CD4-positive, alpha-beta memory T cell (primary cell): ENCODE results near the gene B4GALT1. TPM values are rescaled to one million over a fixed set of nuclear protein-coding genes. Genes with fewer than 3 reads are reported as not detected.

Experiments used
- CTCF ChIA-PET: fragments of 350-600 bp; sonication (Branson Sonifier 250); formaldehyde crosslinking; loops from one replicate; lab custom pipeline; 2021; ENCODE audit warnings: inconsistent platforms; ENCODE audit not compliant: partially characterized antibody; lab: Charles Lee
- POLR2A ChIA-PET: fragments of 350-600 bp; sonication (Branson Sonifier 250); formaldehyde crosslinking; loops from one replicate; lab custom pipeline; 2021; ENCODE audit not compliant: partially characterized antibody; lab: Charles Lee
- DNase-seq, 5 donors: peaks; one replicate each; pipeline versions ENCODE4 v3.0.0 to v3.0.0-alpha.2; 2020 to 2022; ENCODE audit warnings: mixed read lengths in 1 of 5
- H3K27ac ChIP-seq: one replicate; pipeline ENCODE4 v1.7.0; 2013; ENCODE audit warnings: low read depth, low read length
- H3K27me3 ChIP-seq: 2 replicates; pipeline ENCODE4 v1.7.0; 2013; ENCODE audit warnings: mild to moderate bottlenecking, low read length, moderate library complexity; ENCODE audit not compliant: insufficient read depth
- H3K36me3 ChIP-seq: 2 replicates; pipeline ENCODE4 v1.7.0; 2013; ENCODE audit warnings: mild to moderate bottlenecking, low read length, moderate library complexity; ENCODE audit not compliant: insufficient read depth
- H3K4me1 ChIP-seq: 2 replicates; pipeline ENCODE4 v1.7.0; 2013; ENCODE audit warnings: mild to moderate bottlenecking, low read length, moderate library complexity; ENCODE audit not compliant: insufficient read depth
- H3K4me3 ChIP-seq, 2 donors: one replicate each; pipeline ENCODE4 v1.7.0; 2013; ENCODE audit warnings: low read length in 2 of 2, mild to moderate bottlenecking in 1 of 2
- H3K9me3 ChIP-seq, 2 donors: one replicate each; pipeline ENCODE4 v1.7.0; 2013; ENCODE audit warnings: low read length in 2 of 2, control low read depth in 1 of 2; ENCODE audit not compliant: control insufficient read depth in 1 of 2
- H3K27ac Mint-ChIP-seq, 7 donors: one replicate each; pipeline ENCODE4 v1.8.0; 2020 to 2021; ENCODE audit warnings: mixed read lengths in 7 of 7, mild to moderate bottlenecking in 6 of 7, inconsistent platforms in 3 of 7, moderate library complexity in 3 of 7
- H3K27me3 Mint-ChIP-seq, 2 donors: one replicate each; pipeline ENCODE4 v1.8.0; 2020 to 2021; ENCODE audit warnings: mixed read lengths in 2 of 2
- H3K36me3 Mint-ChIP-seq, 2 donors: one replicate each; pipeline ENCODE4 v1.8.0; 2020 to 2021; ENCODE audit warnings: mixed read lengths in 2 of 2, inconsistent platforms in 1 of 2, mild to moderate bottlenecking in 1 of 2
- H3K4me1 Mint-ChIP-seq, 4 donors: one replicate each; pipeline ENCODE4 v1.8.0; 2020 to 2021; ENCODE audit warnings: mixed read lengths in 4 of 4, mild to moderate bottlenecking in 1 of 4
- H3K4me3 Mint-ChIP-seq, 8 donors: one replicate each; pipeline ENCODE4 v1.8.0; 2020 to 2021; ENCODE audit warnings: mixed read lengths in 8 of 8, mild to moderate bottlenecking in 7 of 8, moderate library complexity in 6 of 8, inconsistent platforms in 3 of 8
- H3K9me3 Mint-ChIP-seq, 8 donors: one replicate each; pipeline ENCODE4 v1.8.0; 2020 to 2021; ENCODE audit warnings: mixed read lengths in 8 of 8, mild to moderate bottlenecking in 5 of 8, inconsistent platforms in 3 of 8, moderate library complexity in 1 of 8
- intact Hi-C: fragments of 100-400 bp; cut with micrococcal nuclease; formaldehyde crosslinking; loops from one replicate; pipeline ENCODE4 v1.15.1; 2023
- polyA plus RNA-seq, 2 donors: library from polyadenylated mRNA; unstranded; fragments of 300-500 nt; fragmentation: Illumina TruSeq; gene quantifications; one replicate each; pipeline ENCODE4 v1.2.3, GENCODE V29; 2021
- total RNA-seq, 2 experiments: library from RNA; stranded (reverse); gene quantifications; one replicate each; pipeline ENCODE4 v1.2.3, GENCODE V29; 2021

Gene B4GALT1
- total and polyA plus RNA-seq, 4 experiments from 2014 or later: 16.6 to 56.0 (median 43.1) TPM

DNA sequence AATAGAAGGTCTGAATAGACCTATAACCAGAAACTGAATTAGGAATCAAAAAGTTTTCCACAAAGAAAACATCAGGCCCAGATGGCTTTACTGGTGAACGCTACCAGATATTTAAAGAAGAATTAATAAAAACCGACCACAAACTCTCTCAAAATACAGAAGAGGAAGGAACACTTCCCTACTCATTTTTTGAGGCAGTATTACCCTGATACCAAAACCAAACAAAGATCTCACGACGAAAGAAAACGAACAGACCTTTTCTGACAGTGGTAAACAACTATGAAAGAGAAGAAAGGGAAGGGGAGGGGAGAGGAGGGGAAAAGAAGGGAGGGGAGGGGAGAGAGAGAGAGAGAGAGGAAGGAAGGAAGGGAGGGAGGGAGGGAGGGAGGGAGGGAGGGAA is 13.5 kb downstream of the B4GALT1 start:
- no peaks in the 10 kb centered on the region for H3K27me3 Mint-ChIP-seq
- H3K27me3 ChIP-seq: no peaks in the 10 kb centered on the region
- peaks cover 66 to 92% (median 79%) of the 10 kb centered on the region in 4 donors for H3K4me1 Mint-ChIP-seq
- peak overlapping the region; percentile 85 to 97 (median 90) for H3K27ac Mint-ChIP-seq
- H3K36me3 Mint-ChIP-seq: peaks cover 5 to 6% of the 10 kb centered on the region in 2 donors
- H3K27ac ChIP-seq: peak overlapping the region; percentile 31
- intact Hi-C loops: no loop called here
- H3K4me3 Mint-ChIP-seq: peak overlapping the region; percentile 49 to 82 (median 68)
- peak overlapping the region in 1 of 2 donors; percentile 10 for H3K4me3 ChIP-seq
- POLR2A ChIA-PET: interaction anchor here (1.3 to 2.8 kb wide), 3 partner anchors 10 to 34 kb away, joined by 3 to 11 read pairs (median 11); partner anchors contain the start of gene B4GALT1
- no peak for DNase-seq
- H3K4me1 ChIP-seq: peaks cover 87% of the 10 kb centered on the region
- H3K9me3 Mint-ChIP-seq: no peaks in the 10 kb centered on the region
- no peaks in the 10 kb centered on the region for H3K36me3 ChIP-seq
- H3K9me3 ChIP-seq: no peaks in the 10 kb centered on the region
- CTCF ChIA-PET: no interaction called here

DNA sequence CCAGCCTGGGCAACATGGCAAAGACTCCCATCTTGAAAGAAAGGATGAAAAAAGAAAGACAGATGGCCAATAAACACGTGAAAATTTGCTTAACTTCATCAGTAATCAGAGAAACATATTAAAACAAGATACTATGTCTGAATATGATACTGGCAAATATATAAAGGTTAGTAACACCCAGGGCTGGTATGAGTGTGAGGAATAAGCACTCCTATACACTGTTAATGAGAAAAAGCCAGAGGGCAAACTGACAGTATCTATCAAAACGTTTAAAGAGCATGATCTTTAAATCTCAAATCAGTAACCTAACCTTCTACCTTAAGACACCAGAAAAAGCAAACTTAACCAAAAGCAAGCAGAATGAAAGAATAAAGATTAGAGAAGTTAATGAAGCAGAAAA is 14.1 kb downstream of the B4GALT1 start:
- Histone ChIP-seq H3K36me3 (no peaks in the 10 kb centered on the region), H3K9me3 (no peaks in the 10 kb centered on the region), H3K27me3 (no peaks in the 10 kb centered on the region), H3K27ac (peak overlapping the region; percentile 31), H3K4me3 (no peak overlapping the region), H3K4me1 (peaks cover 87% of the 10 kb centered on the region)
- no peaks in the 10 kb centered on the region for H3K9me3 Mint-ChIP-seq
- H3K4me1 Mint-ChIP-seq: peaks cover 61 to 91% (median 79%) of the 10 kb centered on the region in 4 donors
- H3K4me3 Mint-ChIP-seq: peak overlapping the region; percentile 48 to 82 (median 68)
- H3K27me3 Mint-ChIP-seq: no peaks in the 10 kb centered on the region
- intact Hi-C loops: no loop called here
- no peak for DNase-seq
- POLR2A ChIA-PET: interaction anchor here (1.1 to 2.3 kb wide), 3 partner anchors 11 to 15 kb away, joined by 3 to 15 read pairs (median 11); partner anchors contain the start of gene B4GALT1
- CTCF ChIA-PET: interaction anchor here (2.5 kb wide), 1 partner anchor 12 kb away, joined by 12 read pairs; no protein-coding TSS in a partner anchor
- H3K27ac Mint-ChIP-seq: peak overlapping the region; percentile 85 to 97 (median 90)
- H3K36me3 Mint-ChIP-seq: peaks cover 5 to 6% of the 10 kb centered on the region in 2 donors

GRCh38 chr9:33151601-33152000 is 15.5 kb downstream of the B4GALT1 start:
- ChIA-PET CTCF (interaction anchor here (0.9 to 2.5 kb wide), 6 partner anchors 8 to 68 kb away, joined by 3 to 12 read pairs (median 5); no protein-coding TSS in a partner anchor), POLR2A (interaction anchor here (0.9 to 2.6 kb wide), 7 partner anchors 9 to 16 kb away, joined by 3 to 25 read pairs (median 14); partner anchors contain the start of gene B4GALT1)
- intact Hi-C loops: no loop called here
- peaks cover 87% of the 10 kb centered on the region for H3K4me1 ChIP-seq
- H3K27me3 ChIP-seq: no peaks in the 10 kb centered on the region
- no peak overlapping the region for H3K4me3 ChIP-seq
- H3K9me3 ChIP-seq: no peaks in the 10 kb centered on the region
- H3K36me3 ChIP-seq: no peaks in the 10 kb centered on the region
- Mint-ChIP-seq H3K9me3 (no peaks in the 10 kb centered on the region), H3K4me1 (peaks cover 61 to 90% (median 79%) of the 10 kb centered on the region in 4 donors), H3K4me3 (peak overlapping the region in 6 of 8 donors; percentile 44 to 74 (median 64)), H3K36me3 (peaks cover 5 to 14% of the 10 kb centered on the region in 2 donors), H3K27me3 (no peaks in the 10 kb centered on the region), H3K27ac (peak overlapping the region; percentile 60 to 97 (median 83))
- DNase-seq: no peak
- no peak overlapping the region for H3K27ac ChIP-seq

DNA sequence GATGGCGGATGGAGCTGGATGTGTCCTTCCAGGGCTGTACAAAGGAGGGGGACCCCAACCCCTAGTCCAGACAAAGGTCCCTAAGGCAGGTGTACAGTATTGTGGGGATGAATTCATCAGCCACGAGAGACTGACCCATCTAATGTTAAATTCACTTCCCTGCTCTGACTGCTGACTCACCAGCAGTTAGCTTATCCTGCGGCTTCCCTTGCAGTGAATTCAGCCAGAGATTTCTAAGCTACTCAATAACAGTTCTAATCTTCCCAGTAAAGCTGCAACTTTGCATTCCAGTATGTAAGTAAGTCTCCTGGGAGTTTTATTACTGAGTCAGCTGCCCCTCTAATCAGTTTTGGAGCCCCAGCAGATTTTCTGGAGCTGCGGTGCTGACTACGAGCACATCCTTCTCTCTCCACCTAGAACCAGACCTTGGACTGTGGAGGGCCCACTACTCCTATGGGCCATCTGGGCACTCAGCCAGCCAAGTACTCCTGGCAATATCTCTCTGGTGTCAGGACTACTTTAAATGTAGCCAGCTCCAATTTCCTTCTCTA is 16.1 kb downstream of the B4GALT1 start:
- no peaks in the 10 kb centered on the region for H3K9me3 Mint-ChIP-seq
- DNase-seq: no peak
- Histone ChIP-seq H3K36me3 (no peaks in the 10 kb centered on the region), H3K27me3 (no peaks in the 10 kb centered on the region), H3K9me3 (no peaks in the 10 kb centered on the region), H3K4me3 (no peak overlapping the region), H3K27ac (no peak overlapping the region), H3K4me1 (peaks cover 86% of the 10 kb centered on the region)
- intact Hi-C loops: no loop called here
- H3K27me3 Mint-ChIP-seq: no peaks in the 10 kb centered on the region
- peaks cover 63 to 93% (median 80%) of the 10 kb centered on the region in 4 donors for H3K4me1 Mint-ChIP-seq
- H3K36me3 Mint-ChIP-seq: peaks cover 5 to 14% of the 10 kb centered on the region in 2 donors
- CTCF ChIA-PET: interaction anchor here (0.9 to 2.5 kb wide), 8 partner anchors 7 to 67 kb away, joined by 3 to 12 read pairs (median 5); partner anchors contain the start of gene B4GALT1
- H3K27ac Mint-ChIP-seq: peak overlapping the region; percentile 6 to 97 (median 71)
- POLR2A ChIA-PET: interaction anchor here (0.9 to 2.6 kb wide), 6 partner anchors 8 to 16 kb away, joined by 3 to 25 read pairs (median 14); partner anchors contain the start of gene B4GALT1
- H3K4me3 Mint-ChIP-seq: peak overlapping the region in 5 of 8 donors; percentile 4 to 74 (median 41)

GRCh38 chr9:33148367-33149014 is 18.6 kb downstream of the B4GALT1 start:
- Histone ChIP-seq H3K9me3 (no peaks in the 10 kb centered on the region), H3K4me3 (no peak overlapping the region), H3K4me1 (peaks cover 87% of the 10 kb centered on the region), H3K27me3 (no peaks in the 10 kb centered on the region), H3K27ac (no peak overlapping the region), H3K36me3 (no peaks in the 10 kb centered on the region)
- Mint-ChIP-seq H3K4me1 (peaks cover 53 to 93% (median 75%) of the 10 kb centered on the region in 4 donors), H3K9me3 (no peaks in the 10 kb centered on the region), H3K36me3 (peaks cover 0 to 8% of the 10 kb centered on the region in 2 donors), H3K27ac (peak overlapping the region in 3 of 7 donors; percentile 38 to 56 (median 46)), H3K27me3 (no peaks in the 10 kb centered on the region), H3K4me3 (peak overlapping the region in 1 of 8 donors; percentile 43)
- intact Hi-C loops: no loop called here
- ChIA-PET CTCF (no interaction called here), POLR2A (interaction anchor here (18.4 kb wide), 1 partner anchor 16 kb away, joined by 376 read pairs; the partner anchor contains the start of gene B4GALT1)
- no peak for DNase-seq

GRCh38 chr9:33147416-33148169 is 19.5 kb downstream of the B4GALT1 start:
- H3K4me1 ChIP-seq: peaks cover 87% of the 10 kb centered on the region
- peak overlapping the region in 4 of 7 donors; percentile 19 to 64 (median 46) for H3K27ac Mint-ChIP-seq
- no peak for DNase-seq
- H3K9me3 ChIP-seq: no peaks in the 10 kb centered on the region
- intact Hi-C loops: no loop called here
- ChIA-PET POLR2A (interaction anchor here (18.4 kb wide), 1 partner anchor 16 kb away, joined by 376 read pairs; the partner anchor contains the start of gene B4GALT1), CTCF (no interaction called here)
- H3K4me3 ChIP-seq: no peak overlapping the region
- H3K27ac ChIP-seq: no peak overlapping the region
- no peaks in the 10 kb centered on the region for H3K9me3 Mint-ChIP-seq
- peak overlapping the region in 2 of 8 donors; percentile 20 to 43 for H3K4me3 Mint-ChIP-seq
- H3K4me1 Mint-ChIP-seq: peaks cover 49 to 92% (median 72%) of the 10 kb centered on the region in 4 donors
- H3K27me3 ChIP-seq: no peaks in the 10 kb centered on the region
- no peaks in the 10 kb centered on the region for H3K27me3 Mint-ChIP-seq
- peaks cover under 1 to 8% of the 10 kb centered on the region in 2 donors for H3K36me3 Mint-ChIP-seq
- H3K36me3 ChIP-seq: no peaks in the 10 kb centered on the region
